Colonic mucosa (tissue), 4 donors: ENCODE measurements around the gene CRACR2B. TPM values are rescaled to one million over a fixed set of nuclear protein-coding genes. Genes with fewer than 3 reads are reported as not detected.

Experiments used
- DNase-seq: peaks from one replicate; pipeline ENCODE4 v3.0.0-alpha.2; 2020
- H3K27ac ChIP-seq: fragments of 200-600 bp; one replicate; pipeline ENCODE4 v1.8.0; 2021
- H3K27me3 ChIP-seq: fragments of 200-600 bp; one replicate; pipeline ENCODE4 v1.8.0; 2021
- H3K36me3 ChIP-seq: fragments of 200-600 bp; one replicate; pipeline ENCODE4 v1.8.0; 2021
- H3K4me1 ChIP-seq: fragments of 200-600 bp; one replicate; pipeline ENCODE4 v1.8.0; 2021; ENCODE audit warnings: mild to moderate bottlenecking
- H3K4me3 ChIP-seq: fragments of 200-600 bp; one replicate; pipeline ENCODE4 v1.8.0; 2021
- H3K9ac ChIP-seq, 2 donors: one replicate each; pipeline ENCODE4 v1.7.0; 2013; ENCODE audit warnings: control low read depth in 2 of 2, low read depth in 2 of 2, low read length in 2 of 2
- H3K9me3 ChIP-seq: fragments of 200-600 bp; one replicate; pipeline ENCODE4 v1.8.0; 2021
- CTCF ChIP-seq: fragments of 200-600 bp; IDR thresholded peaks from one replicate; pipeline ENCODE4 v1.8.0; 2022; ENCODE audit warnings: antibody characterized with exemption, mild to moderate bottlenecking
- intact Hi-C: fragments of 100-400 bp; cut with DNase I; formaldehyde crosslinking; loops from one replicate; pipeline ENCODE4 v1.14.1; 2022
- total RNA-seq, 2 donors: library from RNA; stranded (reverse); fragmentation: NEBNext Ultra II Directional in 1 of 2; extraction: Animal tissue kit (Norgen Biotek cat#: 25700) in 1 of 2; gene quantifications; one replicate each; pipeline ENCODE4 v1.2.1, GENCODE V29; 2021
- donor health status: healthy.
- donor health status: DM: no; HTN: no; CAD: no.
- donor health status: DM: no; HTN: no; CAD: no.

Gene CRACR2B
- total RNA-seq, 2 donors from 2014 or later: 97.3 to 108 TPM

GRCh38 chr11:868394-868793, 40.7 kb downstream of the CRACR2B start:
- intact Hi-C loops: no loop called here
- Histone ChIP-seq H3K9ac (no peak overlapping the region), H3K27ac (no peak overlapping the region), H3K4me1 (no peaks in the 10 kb centered on the region), H3K27me3 (peaks cover 7% of the 10 kb centered on the region), H3K4me3 (no peak overlapping the region), H3K36me3 (no peaks in the 10 kb centered on the region), H3K9me3 (no peaks in the 10 kb centered on the region)
- DNase-seq: no peak
- TF ChIP-seq CTCF: no peak

- intact Hi-C loops: no loop called here
These were observed 41.1 kb downstream of the CRACR2B start for GRCh38 chr11:868802-869201.

GRCh38 chr11:869399-870126, 41.8 kb downstream of the CRACR2B start:
- DNase-seq: no peak
- peaks cover under 1% of the 10 kb centered on the region for H3K27me3 ChIP-seq
- no peak overlapping the region for H3K9ac ChIP-seq
- no peak for TF ChIP-seq CTCF
- H3K4me1 ChIP-seq: no peaks in the 10 kb centered on the region
- H3K9me3 ChIP-seq: no peaks in the 10 kb centered on the region
- H3K4me3 ChIP-seq: no peak overlapping the region
- H3K27ac ChIP-seq: no peak overlapping the region
- intact Hi-C loops: no loop called here
- no peaks in the 10 kb centered on the region for H3K36me3 ChIP-seq

More at GRCh38 chr11:868802-869201, 41.1 kb downstream of the CRACR2B start:
- Histone ChIP-seq H3K36me3 (no peaks in the 10 kb centered on the region), H3K27ac (no peak overlapping the region), H3K4me1 (no peaks in the 10 kb centered on the region), H3K4me3 (no peak overlapping the region), H3K9ac (no peak overlapping the region), H3K27me3 (peaks cover 5% of the 10 kb centered on the region), H3K9me3 (no peaks in the 10 kb centered on the region)
- DNase-seq: no peak
- TF ChIP-seq CTCF: no peak

DNA sequence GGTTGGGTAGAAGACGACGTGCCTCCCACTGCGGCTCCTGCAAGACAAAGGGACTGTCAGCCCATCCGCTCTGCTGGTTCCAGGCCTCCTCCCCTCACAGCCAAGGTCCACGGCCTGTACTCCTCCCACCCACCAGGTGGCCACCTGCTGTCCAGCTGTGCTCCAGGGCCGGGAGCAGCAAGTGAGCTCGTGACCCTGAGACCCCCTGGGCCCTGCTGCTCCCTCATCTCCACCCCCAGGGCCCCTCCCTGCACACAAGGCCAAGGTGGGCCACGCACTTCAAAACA, 42.4 kb downstream of the CRACR2B start:
- no peaks in the 10 kb centered on the region for H3K36me3 ChIP-seq
- H3K4me1 ChIP-seq: no peaks in the 10 kb centered on the region
- no peak for DNase-seq
- intact Hi-C loops: no loop called here
- no peak overlapping the region for H3K9ac ChIP-seq
- H3K27me3 ChIP-seq: no peaks in the 10 kb centered on the region
- no peaks in the 10 kb centered on the region for H3K9me3 ChIP-seq
- no peak overlapping the region for H3K27ac ChIP-seq
- TF ChIP-seq CTCF: no peak
- no peak overlapping the region for H3K4me3 ChIP-seq

GRCh38 chr11:870418-870817, 42.7 kb downstream of the CRACR2B start:
- no peak for TF ChIP-seq CTCF
- no peaks in the 10 kb centered on the region for H3K9me3 ChIP-seq
- DNase-seq: no peak
- no peak overlapping the region for H3K4me3 ChIP-seq
- H3K9ac ChIP-seq: no peak overlapping the region
- no peaks in the 10 kb centered on the region for H3K4me1 ChIP-seq
- no peak overlapping the region for H3K27ac ChIP-seq
- H3K27me3 ChIP-seq: no peaks in the 10 kb centered on the region
- intact Hi-C loops: no loop called here
- no peaks in the 10 kb centered on the region for H3K36me3 ChIP-seq
